RPMI8226 (cell line): ENCODE measurements around the gene SMARCC1.
"Not testable (repeated sequence)": the region's sequence is repeated elsewhere in the genome, so short reads cannot be mapped to it uniquely, and the experiment has no call there.

Source experiments
- DNase-seq: peaks from one replicate; pipeline ENCODE4 v3.0.0-alpha.2; 2015

The SMARCC1 gene

DNA sequence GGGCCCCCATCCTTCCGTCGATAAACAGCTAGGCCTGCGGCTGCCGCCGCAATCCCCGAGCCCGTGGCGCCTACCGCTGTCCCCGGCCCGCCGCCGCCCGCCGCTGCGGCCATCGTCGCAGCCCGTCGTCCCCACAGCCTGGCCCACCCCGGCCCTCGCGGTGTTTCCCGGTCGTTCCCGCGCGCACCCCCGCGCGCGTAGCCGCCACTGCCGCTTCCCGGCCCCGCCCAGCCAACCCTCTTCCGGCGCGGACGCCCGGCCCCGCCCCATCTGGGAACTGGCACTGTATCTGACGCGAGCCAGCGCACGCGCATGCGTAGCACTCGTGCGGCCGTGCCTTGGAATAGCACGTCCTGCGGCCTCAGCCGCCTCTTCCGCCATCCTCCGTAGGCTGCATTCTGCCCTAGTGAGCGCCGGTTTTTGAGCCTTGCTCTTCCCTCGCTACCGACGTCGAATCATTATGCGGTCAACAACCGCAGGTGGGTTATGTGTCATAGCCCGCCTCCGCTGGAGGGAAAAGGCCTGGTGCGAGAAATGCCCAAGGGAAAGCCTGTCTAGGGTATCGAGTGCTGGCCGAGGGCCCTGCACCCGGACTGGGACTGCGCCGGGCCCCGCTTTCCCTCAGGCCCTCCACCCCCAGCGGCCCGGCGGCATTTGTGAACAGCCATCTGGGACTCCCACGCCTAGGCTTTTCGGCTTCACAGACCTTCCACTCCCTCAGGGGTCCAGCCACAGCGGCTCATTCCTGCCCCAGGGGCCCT is at the start of gene SMARCC1:
Gene SMARCC1 (minus strand): TSS at position 209 of the 761 bp plus-strand sequence. CDS start 96 bp downstream, at position 113.
- DNase-seq, result peak; percentile 99

DNA sequence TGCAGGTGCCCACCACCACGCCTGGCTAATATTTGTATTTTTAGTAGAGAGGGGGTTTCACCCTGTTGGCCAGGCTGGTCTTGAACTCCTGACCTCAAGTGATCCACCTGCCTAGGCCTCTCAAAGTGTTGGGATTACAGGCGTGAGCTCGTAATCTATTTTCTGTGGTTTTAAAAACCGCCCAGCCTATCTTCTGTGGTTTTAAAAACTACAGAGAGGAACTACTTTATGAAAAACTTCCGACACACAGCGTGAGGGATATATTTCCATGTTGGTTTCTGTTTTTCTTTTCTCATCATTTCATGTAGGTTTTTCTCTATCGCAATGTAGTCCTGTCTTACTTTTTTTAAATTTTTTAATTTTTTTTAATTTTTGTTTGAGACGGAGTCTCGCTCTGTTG is 47.8 kb upstream of the SMARCC1 start:
- DNase-seq, result not testable (repeated sequence)

- no peak for DNase-seq
Observed at GRCh38 chr3:47825590-47825989, 43.9 kb upstream of the SMARCC1 start.

GRCh38 chr3:47824541-47825473 is 43.1 kb upstream of the SMARCC1 start:
- DNase-seq, result peak; percentile 89

DNA sequence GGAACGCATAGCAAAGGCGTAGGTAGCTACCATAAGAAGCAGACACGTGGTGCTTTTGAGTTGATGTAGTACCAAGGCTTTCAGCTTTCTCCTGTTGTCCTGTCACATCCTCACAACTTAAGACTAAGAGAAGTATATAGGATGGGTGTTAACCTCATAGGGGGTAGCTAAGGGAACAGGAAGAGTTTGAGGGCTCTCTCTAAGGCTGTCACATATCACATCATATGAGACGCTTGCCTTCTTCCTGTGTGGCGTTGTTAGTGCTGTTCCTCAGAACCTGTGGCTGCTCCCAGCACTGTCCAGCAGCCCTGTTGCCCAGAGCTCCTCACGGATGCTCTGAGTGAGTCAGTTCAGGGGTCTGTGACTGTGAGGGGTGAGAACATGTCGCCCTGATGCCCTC is 35.9 kb upstream of the SMARCC1 start:
- no peak for DNase-seq

DNA sequence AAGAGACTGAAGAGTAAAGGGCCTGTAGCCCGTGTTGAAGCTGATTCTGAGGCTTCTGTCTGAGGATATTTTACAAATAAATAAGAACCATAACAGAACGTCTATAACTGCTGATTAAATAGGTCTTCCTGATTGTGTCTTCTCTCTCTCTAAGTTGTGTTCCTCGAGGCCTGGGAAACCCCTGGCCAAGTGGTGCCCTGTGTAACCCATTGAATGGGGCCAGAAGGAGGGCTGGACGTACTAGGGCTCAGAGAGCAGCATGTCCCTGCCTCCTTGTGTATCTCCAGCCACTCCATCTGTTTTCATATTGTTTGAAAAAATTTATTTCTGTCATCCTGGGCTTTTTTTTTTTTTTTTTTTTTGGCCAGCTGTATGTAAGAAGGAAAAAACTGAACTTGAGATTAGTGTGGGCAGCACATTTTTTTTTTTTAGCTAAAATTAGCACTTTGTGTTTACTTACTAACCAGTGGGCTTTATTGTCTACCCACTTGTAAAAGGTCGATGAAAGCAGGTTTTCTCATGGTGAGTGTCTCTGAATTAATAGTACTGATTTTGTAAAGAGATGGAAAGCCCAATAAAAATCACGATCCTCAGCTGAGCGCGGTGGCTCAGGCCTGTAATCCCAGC is 32.0 kb upstream of the SMARCC1 start:
- no peak for DNase-seq

GRCh38 chr3:47804577-47804976 is 22.9 kb upstream of the SMARCC1 start:
- no peak for DNase-seq

GRCh38 chr3:47803480-47804025 is 21.9 kb upstream of the SMARCC1 start:
- DNase-seq, result no peak

DNA sequence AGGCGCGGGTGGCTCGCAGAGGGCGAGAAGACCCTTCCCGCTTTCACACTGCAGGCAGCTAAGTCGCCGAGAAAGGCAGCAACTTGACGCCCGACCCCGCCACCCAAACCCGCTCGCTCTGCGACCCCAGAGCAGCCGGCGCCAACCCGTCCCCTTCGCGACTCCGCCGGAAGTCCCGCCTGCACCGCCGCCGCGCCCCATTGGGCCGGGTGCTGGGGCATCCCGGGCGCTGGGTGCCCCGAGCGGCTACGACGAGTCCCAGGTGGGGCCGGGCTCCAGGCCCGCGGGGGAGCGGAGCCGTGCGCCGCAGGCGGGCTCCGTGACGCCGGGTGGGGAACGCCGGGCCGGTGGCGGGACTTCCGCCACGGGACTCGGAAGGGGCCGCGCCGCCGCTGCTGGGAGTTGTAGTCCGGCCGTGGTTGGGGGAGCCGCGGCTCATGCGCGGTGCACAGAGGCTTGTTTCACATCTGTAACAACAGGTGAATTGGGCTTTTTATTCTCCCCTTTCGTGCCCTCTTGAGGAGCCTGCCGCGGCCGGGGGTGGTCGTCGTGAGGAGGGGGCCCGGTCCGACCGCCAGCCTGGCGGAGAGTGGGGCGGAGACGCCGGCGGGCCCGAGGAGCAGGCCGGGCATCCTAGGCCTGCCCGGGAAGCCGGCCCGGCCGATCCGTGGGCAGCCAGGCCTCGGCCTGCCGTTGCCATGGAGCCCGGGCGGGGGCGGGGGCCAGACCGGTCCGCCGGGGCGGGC is 21.2 kb upstream of the SMARCC1 start, which contains the start of gene DHX30:
Gene DHX30 (plus strand): TSS at position 405 of the 746 bp plus-strand sequence. CDS start 7,546 bp downstream, outside the sequence.
- DNase-seq, result peak; percentile 88

DNA sequence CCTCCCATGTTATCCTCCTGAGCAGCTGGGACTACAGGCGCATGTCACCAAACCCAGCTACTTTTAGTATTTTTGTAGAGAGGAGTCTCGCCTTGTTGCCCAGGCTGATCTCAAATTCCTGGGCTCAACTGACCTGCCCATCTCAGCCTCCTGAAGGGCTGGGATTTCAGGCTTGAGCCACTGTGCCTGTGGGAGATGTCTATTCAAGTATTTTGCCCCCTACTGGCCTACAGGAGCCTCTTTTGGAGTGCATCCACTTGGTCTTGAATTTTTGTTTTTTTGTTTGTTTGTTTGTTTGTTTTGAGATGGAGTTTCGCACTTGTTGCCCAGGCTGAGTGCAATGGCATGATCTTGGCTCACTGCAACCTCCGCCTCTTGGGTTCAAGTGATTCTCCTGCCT is 18.0 kb upstream of the SMARCC1 start:
- no peak for DNase-seq

- no peak for DNase-seq
Observed at GRCh38 chr3:47794544-47794943, 12.9 kb upstream of the SMARCC1 start.

DNA sequence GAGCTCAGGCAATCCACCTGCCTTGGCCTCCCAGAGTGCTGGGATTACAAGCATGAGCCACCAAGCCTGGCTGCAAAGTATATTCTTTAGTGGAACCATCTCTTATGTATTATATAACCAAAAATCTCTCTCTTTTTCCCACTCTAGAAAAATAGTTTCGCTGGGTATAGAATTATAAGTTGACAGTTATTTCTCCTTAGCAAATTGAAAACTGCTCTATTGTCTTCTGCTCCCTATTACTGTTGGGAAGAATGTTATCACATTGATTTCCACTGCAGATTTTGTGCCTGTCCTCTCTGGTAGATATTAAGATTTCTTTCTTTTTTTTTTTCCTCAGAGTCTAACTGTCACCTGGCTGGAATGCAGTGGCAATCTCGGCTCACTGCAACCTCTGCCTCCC is 11.0 kb upstream of the SMARCC1 start:
- no peak for DNase-seq

GRCh38 chr3:47791193-47791855 is 9.6 kb upstream of the SMARCC1 start:
- no peak for DNase-seq

GRCh38 chr3:47783673-47784072 is 2.0 kb upstream of the SMARCC1 start:
- no peak for DNase-seq

DNA sequence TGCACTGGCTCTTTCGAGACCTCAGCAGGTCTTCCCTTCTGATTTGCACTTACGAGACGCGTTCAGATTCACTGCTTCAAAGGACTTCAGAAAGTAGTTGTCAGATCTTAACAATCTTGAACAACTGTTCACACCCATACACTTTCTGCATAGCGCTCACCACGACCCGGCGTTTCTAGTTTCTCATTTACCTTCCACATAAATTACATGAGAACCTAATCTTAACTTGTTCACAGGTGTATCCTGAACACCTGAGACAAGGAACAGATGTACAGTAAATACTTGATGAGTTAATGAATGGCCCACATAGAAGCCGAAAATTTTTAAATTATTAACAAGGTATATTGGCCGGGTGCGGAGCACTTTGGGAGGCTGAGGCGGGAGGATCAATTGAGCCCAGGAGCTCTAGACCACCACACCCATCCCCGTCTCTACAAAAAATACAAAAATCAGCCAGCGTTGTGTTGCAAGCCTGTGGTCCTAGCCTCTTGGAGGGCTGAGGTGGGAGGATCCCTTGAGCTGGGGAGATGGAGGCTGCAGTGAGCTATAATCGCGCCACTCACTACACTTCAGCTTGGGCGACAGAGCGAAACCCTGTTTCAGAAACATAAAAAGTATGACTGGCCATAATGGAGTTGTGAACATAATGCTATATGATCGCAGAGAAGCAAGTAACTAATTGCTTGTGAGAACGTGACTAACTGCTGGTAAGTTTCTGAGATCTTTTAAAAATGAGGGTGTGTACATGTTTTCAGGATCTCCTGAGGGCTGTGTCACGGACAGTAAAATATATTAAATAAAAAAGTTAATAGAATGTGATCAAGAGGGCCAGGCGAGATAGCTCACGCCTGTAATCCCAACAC is 984 bp upstream of the SMARCC1 start:
- peak; percentile 35 for DNase-seq

DNA sequence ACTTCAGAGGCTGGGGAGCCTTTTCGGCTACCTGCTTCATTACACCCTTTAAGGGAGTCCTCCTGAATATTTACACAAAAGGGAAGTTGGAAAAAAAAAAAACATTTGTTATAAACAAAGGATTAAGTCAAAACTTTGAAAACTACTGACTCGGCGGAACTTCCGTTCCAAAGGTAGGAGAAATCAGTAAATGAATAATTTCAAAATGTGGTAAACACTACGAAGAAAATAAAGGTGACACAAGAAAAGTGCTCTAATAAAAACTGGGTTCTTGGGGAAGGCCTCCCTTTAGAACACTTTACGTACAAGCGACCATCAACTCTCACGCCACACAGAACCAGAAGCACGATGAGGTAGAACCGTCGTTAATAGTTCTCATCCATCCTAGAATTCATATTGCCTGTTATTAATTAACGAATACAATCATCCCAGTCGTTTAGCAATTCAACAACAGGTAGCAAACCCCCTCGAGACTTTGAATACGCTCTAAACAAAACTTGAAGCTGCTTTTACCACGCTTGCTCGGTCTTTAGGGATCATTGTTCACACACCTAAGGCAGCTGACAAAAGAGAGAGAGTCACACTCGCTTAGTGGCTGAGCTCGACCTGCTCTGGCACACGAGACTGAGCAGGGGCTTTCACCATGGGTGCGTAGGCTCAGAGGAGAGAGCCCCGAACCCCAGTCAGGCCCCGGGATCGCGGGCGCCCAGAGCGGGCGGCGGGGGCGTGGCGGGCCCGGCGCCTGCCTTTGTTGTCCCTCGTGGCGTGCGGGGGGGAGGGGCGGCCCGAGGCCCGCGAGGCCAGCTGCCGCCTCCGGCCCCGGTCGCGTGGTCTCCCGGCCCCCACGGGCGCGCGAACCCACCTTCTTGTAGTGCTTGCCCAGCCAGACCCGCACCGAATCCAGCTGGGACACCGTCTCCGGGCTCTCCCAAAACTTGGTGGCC is 680 bp downstream of the SMARCC1 start:
- peak; percentile 75 for DNase-seq

GRCh38 chr3:47778746-47779145 is 2.9 kb downstream of the SMARCC1 start:
- no peak for DNase-seq

GRCh38 chr3:47772788-47773187 is 8.9 kb downstream of the SMARCC1 start:
- no peak for DNase-seq

DNA sequence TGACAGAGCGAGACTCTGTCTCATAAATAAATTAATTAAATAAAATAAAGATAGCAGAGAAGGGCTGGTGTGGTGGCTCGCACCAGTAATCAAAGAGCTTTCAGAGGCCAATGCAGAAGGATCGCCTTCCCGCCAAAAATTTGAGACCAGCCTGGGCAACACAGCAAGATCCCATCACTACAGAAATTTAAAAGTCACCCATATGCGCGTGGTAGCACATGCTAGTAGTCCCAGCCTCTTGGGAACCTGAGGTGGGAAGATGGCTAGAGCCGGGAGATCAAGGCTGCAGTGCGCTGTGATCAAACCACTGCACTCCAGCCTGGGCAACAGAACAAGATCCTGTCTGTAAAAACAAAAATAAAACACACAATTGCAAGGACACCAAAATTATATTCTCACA is 9.6 kb downstream of the SMARCC1 start:
- DNase-seq, result no peak
